Measurements from ENCODE around the gene PSORS1C1. TPM values are rescaled to one million over a fixed set of nuclear protein-coding genes. Genes with fewer than 3 reads are reported as not detected.

The PSORS1C1 gene
- total RNA-seq, 2 donors from 2014 or later = 0.67 TPM; not detected in 1

GRCh38 chr6:31122791-31123706 lies 8.4 kb downstream of the PSORS1C1 start:
- Mint-ChIP-seq H3K4me1 (ENCODE audit: low read depth) (peaks cover 3% of the 10 kb centered on the region), H3K9me3 (no peaks in the 10 kb centered on the region), H3K27me3 (ENCODE audit: low read depth) (peaks cover 2% of the 10 kb centered on the region), H3K4me3 (no peak overlapping the region), H3K36me3 (ENCODE audit: insufficient read depth in 2 of 2) (no peaks in the 10 kb centered on the region), H3K27ac (no peak overlapping the region)
- DNase-seq = no peak
- ATAC-seq (replicated peaks in 1 of 2) = no peak

- Mint-ChIP-seq H3K9me3 (no peaks in the 10 kb centered on the region), H3K27me3 (ENCODE audit: low read depth) (peaks cover 6% of the 10 kb centered on the region), H3K36me3 (ENCODE audit: insufficient read depth in 2 of 2) (no peaks in the 10 kb centered on the region), H3K27ac (no peak overlapping the region), H3K4me1 (ENCODE audit: low read depth) (peaks cover 7% of the 10 kb centered on the region), H3K4me3 (no peak overlapping the region)
- no peak for ATAC-seq (replicated peaks in 1 of 2)
- DNase-seq = no peak
These were observed 10.6 kb downstream of the PSORS1C1 start for GRCh38 chr6:31125162-31125561.

- ATAC-seq (replicated peaks in 1 of 2) (no peak), DNase-seq (no peak)
- H3K27ac Mint-ChIP-seq = no peak overlapping the region
- H3K27me3 Mint-ChIP-seq (ENCODE audit: low read depth) = peaks cover 6% of the 10 kb centered on the region
- no peak overlapping the region for H3K4me3 Mint-ChIP-seq
- no peaks in the 10 kb centered on the region for H3K9me3 Mint-ChIP-seq
- peaks cover 7% of the 10 kb centered on the region for H3K4me1 Mint-ChIP-seq (ENCODE audit: low read depth)
- no peaks in the 10 kb centered on the region for H3K36me3 Mint-ChIP-seq (ENCODE audit: insufficient read depth in 2 of 2)
These were observed 11.2 kb downstream of the PSORS1C1 start for GRCh38 chr6:31125586-31126363.

- H3K4me3 Mint-ChIP-seq = no peak overlapping the region
- H3K4me1 Mint-ChIP-seq (ENCODE audit: low read depth) = peaks cover 7% of the 10 kb centered on the region
- H3K27me3 Mint-ChIP-seq (ENCODE audit: low read depth) = peaks cover 6% of the 10 kb centered on the region
- no peak overlapping the region for H3K27ac Mint-ChIP-seq
- DNase-seq = no peak
- no peaks in the 10 kb centered on the region for H3K36me3 Mint-ChIP-seq (ENCODE audit: insufficient read depth in 2 of 2)
- H3K9me3 Mint-ChIP-seq = no peaks in the 10 kb centered on the region
- no peak for ATAC-seq (replicated peaks in 1 of 2)
These were observed 12.0 kb downstream of the PSORS1C1 start for GRCh38 chr6:31126396-31127175.

GRCh38 chr6:31128093-31128676 lies 13.6 kb downstream of the PSORS1C1 start:
- Mint-ChIP-seq H3K4me1 (ENCODE audit: low read depth) (peaks cover 7% of the 10 kb centered on the region), H3K9me3 (no peaks in the 10 kb centered on the region), H3K36me3 (ENCODE audit: insufficient read depth in 2 of 2) (no peaks in the 10 kb centered on the region), H3K27ac (no peak overlapping the region), H3K27me3 (ENCODE audit: low read depth) (peaks cover 6% of the 10 kb centered on the region), H3K4me3 (no peak overlapping the region)
- ATAC-seq (replicated peaks in 1 of 2) = peak; percentile 58 to 70
- peak; percentile 77 for DNase-seq

- Mint-ChIP-seq H3K27me3 (ENCODE audit: low read depth) (peaks cover 6% of the 10 kb centered on the region), H3K9me3 (no peaks in the 10 kb centered on the region), H3K4me1 (ENCODE audit: low read depth) (peaks cover 7% of the 10 kb centered on the region), H3K27ac (no peak overlapping the region), H3K4me3 (no peak overlapping the region), H3K36me3 (ENCODE audit: insufficient read depth in 2 of 2) (no peaks in the 10 kb centered on the region)
- ATAC-seq (replicated peaks in 1 of 2) (no peak), DNase-seq (no peak)
These were observed 14.5 kb downstream of the PSORS1C1 start for GRCh38 chr6:31129130-31129529.

GRCh38 chr6:31130751-31131150 lies 16.2 kb downstream of the PSORS1C1 start:
- no peak for ATAC-seq (replicated peaks in 1 of 2)
- Mint-ChIP-seq H3K36me3 (ENCODE audit: insufficient read depth in 2 of 2) (no peaks in the 10 kb centered on the region), H3K27me3 (ENCODE audit: low read depth) (peaks cover 6% of the 10 kb centered on the region), H3K27ac (no peak overlapping the region), H3K4me1 (ENCODE audit: low read depth) (peaks cover 7% of the 10 kb centered on the region), H3K4me3 (no peak overlapping the region), H3K9me3 (no peaks in the 10 kb centered on the region)
- DNase-seq = no peak

- no peak for ATAC-seq (replicated peaks in 1 of 2)
- Mint-ChIP-seq H3K27me3 (ENCODE audit: low read depth) (peaks cover 6% of the 10 kb centered on the region), H3K4me3 (no peak overlapping the region), H3K4me1 (ENCODE audit: low read depth) (peaks cover 7% of the 10 kb centered on the region), H3K27ac (no peak overlapping the region), H3K9me3 (no peaks in the 10 kb centered on the region), H3K36me3 (ENCODE audit: insufficient read depth in 2 of 2) (no peaks in the 10 kb centered on the region)
- DNase-seq = no peak
These were observed 17.0 kb downstream of the PSORS1C1 start for GRCh38 chr6:31131595-31131994.

- H3K36me3 Mint-ChIP-seq (ENCODE audit: insufficient read depth in 2 of 2) = no peaks in the 10 kb centered on the region
- no peak overlapping the region for H3K27ac Mint-ChIP-seq
- no peak overlapping the region for H3K4me3 Mint-ChIP-seq
- peaks cover 12% of the 10 kb centered on the region for H3K4me1 Mint-ChIP-seq (ENCODE audit: low read depth)
- no peaks in the 10 kb centered on the region for H3K9me3 Mint-ChIP-seq
- peaks cover 6% of the 10 kb centered on the region for H3K27me3 Mint-ChIP-seq (ENCODE audit: low read depth)
- ATAC-seq (replicated peaks in 1 of 2) (no peak), DNase-seq (no peak)
These were observed 18.2 kb downstream of the PSORS1C1 start for GRCh38 chr6:31132806-31133205.

- Mint-ChIP-seq H3K27me3 (ENCODE audit: low read depth) (no peaks in the 10 kb centered on the region), H3K4me3 (no peak overlapping the region), H3K4me1 (ENCODE audit: low read depth) (peaks cover 7% of the 10 kb centered on the region), H3K36me3 (ENCODE audit: insufficient read depth in 2 of 2) (no peaks in the 10 kb centered on the region), H3K9me3 (no peaks in the 10 kb centered on the region), H3K27ac (no peak overlapping the region)
- DNase-seq = no peak
- no peak for ATAC-seq (replicated peaks in 1 of 2)
These were observed 21.1 kb downstream of the PSORS1C1 start for GRCh38 chr6:31135710-31136109.

GRCh38 chr6:31138982-31139381 lies 24.4 kb downstream of the PSORS1C1 start, which contains the start of gene PSORS1C2:
TSS of gene PSORS1C2 (minus strand) at chr6:31139066. CDS start at chr6:31139026, 40 bp downstream.
- Mint-ChIP-seq H3K27ac (no peak within 1 kb of the TSS), H3K27me3 (ENCODE audit: low read depth) (no peaks in the 10 kb centered on the region), H3K4me1 (ENCODE audit: low read depth) (peaks cover 7% of the 10 kb centered on the region), H3K36me3 (ENCODE audit: insufficient read depth in 2 of 2) (no peaks in the 10 kb centered on the region), H3K9me3 (no peaks in the 10 kb centered on the region), H3K4me3 (peak within 1 kb of the TSS; percentile 71 to 85)
- ATAC-seq (replicated peaks in 1 of 2) (no peak), DNase-seq (no peak)

- no peaks in the 10 kb centered on the region for H3K36me3 Mint-ChIP-seq (ENCODE audit: insufficient read depth in 2 of 2)
- ATAC-seq (replicated peaks in 1 of 2) (no peak), DNase-seq (no peak)
- H3K4me3 Mint-ChIP-seq = no peak overlapping the region
- H3K9me3 Mint-ChIP-seq = no peaks in the 10 kb centered on the region
- peaks cover 7% of the 10 kb centered on the region for H3K4me1 Mint-ChIP-seq (ENCODE audit: low read depth)
- H3K27ac Mint-ChIP-seq = no peak overlapping the region
- no peaks in the 10 kb centered on the region for H3K27me3 Mint-ChIP-seq (ENCODE audit: low read depth)
These were observed 25.0 kb downstream of the PSORS1C1 start for GRCh38 chr6:31139599-31139998.

Data from activated T-cell treated with anti-CD3 and anti-CD28 coated beads, Interleukin-2, amount 50 U/mL, for 72 hours (primary cell).